HEK293 (cell line): Measurements from ENCODE around the gene RCOR1.

Source experiments
- CTCF ChIP-seq: fragments of 450-650 bp; formaldehyde crosslinking; IDR thresholded peaks from 2 replicates; pipeline ENCODE4 v1.5.1; 2016; ENCODE audit warnings: missing biosample characterization, missing genetic modification characterization
- GFI1B ChIP-seq: fragments of 450-650 bp; formaldehyde crosslinking; IDR thresholded peaks from 2 replicates; pipeline ENCODE4 v1.5.1; 2016; ENCODE audit warnings: missing biosample characterization, missing genetic modification characterization
- KLF1 ChIP-seq: fragments of 450-650 bp; formaldehyde crosslinking; IDR thresholded peaks from 2 replicates; pipeline ENCODE4 v1.5.1; 2016; ENCODE audit warnings: missing biosample characterization, missing genetic modification characterization
- PBX3 ChIP-seq: sonication (generic); formaldehyde crosslinking; IDR thresholded peaks from 2 replicates; pipeline ENCODE4 v1.8.1; 2022; ENCODE audit warnings: mild to moderate bottlenecking, moderate library complexity, missing genetic modification reagents
- SCRT1 ChIP-seq: fragments of 450-650 bp; formaldehyde crosslinking; IDR thresholded peaks from 2 replicates; pipeline ENCODE4 v1.5.1; 2016; ENCODE audit warnings: missing biosample characterization, missing genetic modification characterization, borderline replicate concordance
- TSHZ1 ChIP-seq: fragments of 450-650 bp; formaldehyde crosslinking; IDR thresholded peaks from 2 replicates; pipeline ENCODE4 v1.5.1; 2016; ENCODE audit warnings: missing biosample characterization, missing genetic modification characterization, borderline replicate concordance
- ZBTB8A ChIP-seq: fragments of 450-650 bp; formaldehyde crosslinking; IDR thresholded peaks from 2 replicates; pipeline ENCODE4 v1.5.1; 2016; ENCODE audit warnings: missing biosample characterization, missing genetic modification characterization
- ZNF140 ChIP-seq: fragments of 450-650 bp; formaldehyde crosslinking; IDR thresholded peaks from 2 replicates; pipeline ENCODE4 v1.5.1; 2016; ENCODE audit warnings: missing biosample characterization, missing genetic modification characterization
- ZNF248 ChIP-seq: fragments of 450-650 bp; formaldehyde crosslinking; IDR thresholded peaks from 2 replicates; pipeline ENCODE4 v1.5.1; 2017; ENCODE audit warnings: missing biosample characterization, missing genetic modification characterization
- ZNF514 ChIP-seq: fragments of 450-650 bp; formaldehyde crosslinking; IDR thresholded peaks from 2 replicates; pipeline ENCODE4 v1.5.1; 2016; ENCODE audit warnings: missing biosample characterization, missing genetic modification characterization
- ZNF639 ChIP-seq: fragments of 450-650 bp; formaldehyde crosslinking; IDR thresholded peaks from 2 replicates; pipeline ENCODE4 v1.5.1; 2016; ENCODE audit warnings: missing biosample characterization, missing genetic modification characterization
- ZNF792 ChIP-seq: fragments of 450-650 bp; formaldehyde crosslinking; IDR thresholded peaks from 2 replicates; pipeline ENCODE4 v1.5.1; 2016; ENCODE audit warnings: missing biosample characterization, missing genetic modification characterization

GRCh38 chr14:102646615-102647014 lies 54.2 kb downstream of the RCOR1 start:
- TF ChIP-seq CTCF (tag by site-specific recombination) (no peak), PBX3 (CRISPR knock-in tag) (no peak), ZNF792 (tag by site-specific recombination) (no peak), ZBTB8A (no peak), GFI1B (tag by site-specific recombination) (no peak), KLF1 (tag by site-specific recombination) (no peak), ZNF639 (tag by site-specific recombination) (no peak), TSHZ1 (tag by site-specific recombination) (no peak), ZNF248 (no peak), SCRT1 (tag by site-specific recombination) (no peak), ZNF140 (tag by site-specific recombination) (no peak), ZNF514 (tag by site-specific recombination) (no peak)
